Trophoblast cell (in vitro differentiated cells and primary cell): ENCODE results near the gene DIAPH1.

Experiments used
- DNase-seq, 2 donors: peaks; one replicate each; pipeline ENCODE4 v3.0.0-alpha.2; 2016
- H2AFZ ChIP-seq: 2 replicates; pipeline ENCODE4 v1.6.1; 2013; ENCODE audit warnings: low read length, moderate library complexity, mild to moderate bottlenecking; ENCODE audit not compliant: insufficient read depth, poor library complexity
- H2AK5ac ChIP-seq: 2 replicates; pipeline ENCODE4 v1.6.1; 2013; ENCODE audit warnings: mild to moderate bottlenecking, low read length
- H2BK120ac ChIP-seq: 2 replicates; pipeline ENCODE4 v1.6.1; 2013; ENCODE audit warnings: low read length, mild to moderate bottlenecking, moderate library complexity; ENCODE audit not compliant: insufficient read depth, poor library complexity
- H2BK12ac ChIP-seq: 2 replicates; pipeline ENCODE4 v1.6.1; 2013; ENCODE audit warnings: mild to moderate bottlenecking, low read length, moderate library complexity
- H2BK5ac ChIP-seq: 2 replicates; pipeline ENCODE4 v1.6.1; 2013; ENCODE audit warnings: low read length, low read depth, moderate library complexity, mild to moderate bottlenecking; ENCODE audit not compliant: poor library complexity
- H3K14ac ChIP-seq: 2 replicates; pipeline ENCODE4 v1.6.1; 2013; ENCODE audit warnings: mild to moderate bottlenecking, low read length
- H3K18ac ChIP-seq: 2 replicates; pipeline ENCODE4 v1.6.1; 2013; ENCODE audit warnings: mild to moderate bottlenecking, low read length
- H3K23ac ChIP-seq: 2 replicates; pipeline ENCODE4 v1.6.1; 2013; ENCODE audit warnings: low read length
- H3K27ac ChIP-seq: 2 replicates; pipeline ENCODE4 v1.5.1; 2013; ENCODE audit warnings: low read depth, mild to moderate bottlenecking, inconsistent platforms, low read length, moderate library complexity
- H3K27me3 ChIP-seq: 2 replicates; pipeline ENCODE4 v1.6.1; 2013; ENCODE audit warnings: inconsistent platforms, mild to moderate bottlenecking, low read length, moderate library complexity; ENCODE audit not compliant: insufficient read depth
- H3K36me3 ChIP-seq, 2 experiments: 1 replicate in 1 of 2; 2 replicates in 1 of 2; pipeline ENCODE4 v1.6.1; 2013; ENCODE audit warnings: low read length in 2 of 2, mild to moderate bottlenecking in 2 of 2, moderate library complexity in 1 of 2; ENCODE audit not compliant: insufficient read depth in 2 of 2, control insufficient read depth in 1 of 2
- H3K4ac ChIP-seq: 2 replicates; pipeline ENCODE4 v1.6.1; 2013; ENCODE audit warnings: low read depth, mild to moderate bottlenecking, low read length, moderate library complexity
- H3K4me1 ChIP-seq, 2 experiments: 1 replicate in 1 of 2; 2 replicates in 1 of 2; pipeline ENCODE4 v1.6.1; 2013; ENCODE audit warnings: low read length in 2 of 2, mild to moderate bottlenecking in 2 of 2, moderate library complexity in 1 of 2; ENCODE audit not compliant: insufficient read depth in 2 of 2, control insufficient read depth in 1 of 2
- H3K4me2 ChIP-seq: 2 replicates; pipeline ENCODE4 v1.6.1; 2013; ENCODE audit warnings: inconsistent platforms, mild to moderate bottlenecking, low read length, moderate library complexity
- H3K4me3 ChIP-seq: 2 replicates; pipeline ENCODE4 v1.5.1; 2013; ENCODE audit warnings: mild to moderate bottlenecking, low read depth, low read length, inconsistent platforms
- H3K79me1 ChIP-seq: one replicate; pipeline ENCODE4 v1.6.1; 2013; ENCODE audit warnings: low read length
- H3K79me2 ChIP-seq: 2 replicates; pipeline ENCODE4 v1.6.1; 2013; ENCODE audit warnings: low read length, mild to moderate bottlenecking; ENCODE audit not compliant: control insufficient read depth, insufficient read depth, poor library complexity
- H3K9ac ChIP-seq: 2 replicates; pipeline ENCODE4 v1.6.1; 2013; ENCODE audit warnings: mild to moderate bottlenecking, low read length
- H3K9me3 ChIP-seq: 2 replicates; pipeline ENCODE4 v1.6.1; 2013; ENCODE audit warnings: low read depth, mild to moderate bottlenecking, control low read depth, inconsistent platforms, low read length; ENCODE audit not compliant: insufficient read depth
- H4K12ac ChIP-seq: 2 replicates; pipeline ENCODE4 v1.6.1; 2013; ENCODE audit warnings: low read depth, mild to moderate bottlenecking, low read length, moderate library complexity
- H4K8ac ChIP-seq: 2 replicates; pipeline ENCODE4 v1.6.1; 2013; ENCODE audit warnings: low read depth, mild to moderate bottlenecking, low read length, moderate library complexity
- H4K91ac ChIP-seq: one replicate; pipeline ENCODE4 v1.6.1; 2013; ENCODE audit warnings: low read depth, mild to moderate bottlenecking, low read length, moderate library complexity
- WGBS: extraction: QIAGEN DNeasy Blood & Tissue Kit; methylation state at CpG from one replicate; pipeline ENCODE4 v1.1.7; 2013; ENCODE audit warnings: missing lambda C conversion rate; ENCODE audit not compliant: insufficient read length, insufficient coverage; ENCODE audit errors: extremely low coverage; 5-methylcytosine and 5-hydroxymethylcytosine counted together

DIAPH1 gene

GRCh38 chr5:141586246-141586645, 32.6 kb downstream of the DIAPH1 start:
- H3K27ac ChIP-seq, result no peak overlapping the region
- no peak overlapping the region for H3K9ac ChIP-seq
- H2AFZ ChIP-seq, result no peak overlapping the region
- DNase-seq, result no peak
- H3K79me2 ChIP-seq, result no peaks in the 10 kb centered on the region
- no peak overlapping the region for H2BK120ac ChIP-seq
- no peak overlapping the region for H3K4ac ChIP-seq
- H2BK5ac ChIP-seq, result no peak overlapping the region
- no peaks in the 10 kb centered on the region for H3K9me3 ChIP-seq
- no peak overlapping the region for H3K18ac ChIP-seq
- no peak overlapping the region for H3K4me3 ChIP-seq
- no peak overlapping the region for H2AK5ac ChIP-seq
- no peak overlapping the region for H3K4me2 ChIP-seq
- no peaks in the 10 kb centered on the region for H3K27me3 ChIP-seq
- no peak overlapping the region for H3K14ac ChIP-seq
- H4K12ac ChIP-seq, result no peak overlapping the region
- H3K4me1 ChIP-seq, result no peaks in the 10 kb centered on the region
- no peaks in the 10 kb centered on the region for H3K79me1 ChIP-seq
- no peak overlapping the region for H2BK12ac ChIP-seq
- no peak overlapping the region for H4K8ac ChIP-seq
- H3K23ac ChIP-seq, result no peak overlapping the region
- H3K36me3 ChIP-seq, result peaks cover 11 to 25% of the 10 kb centered on the region in 2 experiments
- no peak overlapping the region for H4K91ac ChIP-seq
- WGBS, result no CpG with 5 or more reads among the region's 1 CpG

DNA sequence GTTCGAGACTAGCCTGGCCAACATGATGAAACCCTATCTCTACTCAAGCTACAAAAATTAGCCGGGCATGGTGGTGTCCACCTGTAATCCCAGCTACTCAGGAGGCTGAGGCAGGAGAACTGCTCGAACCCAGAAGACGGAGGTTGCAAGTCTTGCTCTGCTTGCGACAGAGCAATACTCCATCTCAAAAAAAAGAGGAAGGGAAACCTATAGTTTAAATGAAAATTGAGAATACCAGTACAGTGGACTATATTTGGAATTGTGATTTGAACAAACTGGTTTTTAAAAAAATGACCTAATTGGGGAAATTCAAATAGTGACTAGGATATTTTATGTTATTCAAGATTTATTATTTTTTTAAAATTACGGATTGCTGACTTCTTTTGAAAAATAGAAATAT, 33.2 kb downstream of the DIAPH1 start:
- Histone ChIP-seq H3K4me1 (no peaks in the 10 kb centered on the region), H3K79me2 (no peaks in the 10 kb centered on the region), H2BK5ac (no peak overlapping the region), H4K8ac (no peak overlapping the region), H3K9me3 (no peaks in the 10 kb centered on the region), H2BK120ac (no peak overlapping the region), H3K18ac (no peak overlapping the region), H4K91ac (no peak overlapping the region), H3K14ac (no peak overlapping the region), H2AK5ac (no peak overlapping the region), H3K36me3 (peaks cover 11 to 31% of the 10 kb centered on the region in 2 experiments), H2AFZ (no peak overlapping the region), H3K4me3 (no peak overlapping the region), H4K12ac (no peak overlapping the region), H2BK12ac (no peak overlapping the region), H3K23ac (no peak overlapping the region), H3K4ac (no peak overlapping the region), H3K9ac (no peak overlapping the region), H3K79me1 (no peaks in the 10 kb centered on the region), H3K4me2 (no peak overlapping the region), H3K27ac (no peak overlapping the region), H3K27me3 (no peaks in the 10 kb centered on the region)
- no CpG with 5 or more reads among the region's 6 CpGs for WGBS
- no peak for DNase-seq

GRCh38 chr5:141574122-141574510, 44.7 kb downstream of the DIAPH1 start:
- Histone ChIP-seq H3K4me3 (no peak overlapping the region), H3K9ac (no peak overlapping the region), H2BK12ac (no peak overlapping the region)

GRCh38 chr5:141573489-141574121, 45.2 kb downstream of the DIAPH1 start:
- DNase-seq, result no peak
- no peak overlapping the region for H3K14ac ChIP-seq
- H2BK120ac ChIP-seq, result no peak overlapping the region
- H4K8ac ChIP-seq, result no peak overlapping the region
- WGBS, result no CpG with 5 or more reads among the region's 4 CpGs
- no peaks in the 10 kb centered on the region for H3K79me2 ChIP-seq
- H3K23ac ChIP-seq, result no peak overlapping the region
- H3K27ac ChIP-seq, result no peak overlapping the region
- H3K4me3 ChIP-seq, result no peak overlapping the region
- no peak overlapping the region for H4K91ac ChIP-seq
- H3K18ac ChIP-seq, result no peak overlapping the region
- H3K79me1 ChIP-seq, result no peaks in the 10 kb centered on the region
- H2AK5ac ChIP-seq, result no peak overlapping the region
- H3K9me3 ChIP-seq, result no peaks in the 10 kb centered on the region
- H4K12ac ChIP-seq, result no peak overlapping the region
- H3K9ac ChIP-seq, result no peak overlapping the region
- no peak overlapping the region for H3K4ac ChIP-seq
- H2BK5ac ChIP-seq, result no peak overlapping the region
- H3K27me3 ChIP-seq, result no peaks in the 10 kb centered on the region
- H2AFZ ChIP-seq, result no peak overlapping the region
- H3K4me1 ChIP-seq, result no peaks in the 10 kb centered on the region
- no peak overlapping the region for H3K4me2 ChIP-seq
- no peak overlapping the region for H2BK12ac ChIP-seq
- peaks cover 26 to 46% of the 10 kb centered on the region in 2 experiments for H3K36me3 ChIP-seq

More at GRCh38 chr5:141574122-141574510, 44.7 kb downstream of the DIAPH1 start:
- no peak overlapping the region for H3K4ac ChIP-seq
- H2AK5ac ChIP-seq, result no peak overlapping the region
- no peak overlapping the region for H3K4me2 ChIP-seq
- no peak overlapping the region for H3K18ac ChIP-seq
- H2BK5ac ChIP-seq, result no peak overlapping the region
- no CpG with 5 or more reads among the region's 2 CpGs for WGBS
- no peak overlapping the region for H4K12ac ChIP-seq
- H3K36me3 ChIP-seq, result peaks cover 26 to 47% of the 10 kb centered on the region in 2 experiments
- H4K8ac ChIP-seq, result no peak overlapping the region
- no peak overlapping the region for H3K23ac ChIP-seq
- no peak for DNase-seq
- no peaks in the 10 kb centered on the region for H3K9me3 ChIP-seq
- H3K14ac ChIP-seq, result no peak overlapping the region
- no peak overlapping the region for H2BK120ac ChIP-seq
- H3K27me3 ChIP-seq, result no peaks in the 10 kb centered on the region
- no peak overlapping the region for H3K27ac ChIP-seq
- no peaks in the 10 kb centered on the region for H3K4me1 ChIP-seq
- H3K79me1 ChIP-seq, result no peaks in the 10 kb centered on the region
- H2AFZ ChIP-seq, result no peak overlapping the region
- no peak overlapping the region for H4K91ac ChIP-seq
- H3K79me2 ChIP-seq, result no peaks in the 10 kb centered on the region
